K562 (cell line): ENCODE measurements around the gene MYO10. TPM values are rescaled to one million over a fixed set of nuclear protein-coding genes. Genes with fewer than 3 reads are reported as not detected.

Source experiments
- ATAC-seq: fragments of 200-7000 bp; cut with Tn5 transposase; 3 replicates; pipeline ENCODE4 v1.9.1; 2020; ENCODE audit warnings: moderate library complexity
- BruUV-seq: library from RNA; stranded (reverse); fragments of 400-500 nt; replicated peaks from 2 replicates; lab custom pipeline; 2021; lab: Mats Ljungman, UMichigan
- CTCF ChIA-PET: fragments of 300-600 bp; formaldehyde crosslinking; extraction: SDS; loops from one replicate; lab custom pipeline; 2021; ENCODE audit warnings: low intra/inter-chr PET ratio; lab: Yijun Ruan, JAX
- POLR2A ChIA-PET: fragments of 300-600, 350-650 bp; sonication (Branson Sonifier 250); formaldehyde crosslinking; extraction: SDS; loops from one replicate; lab custom pipeline; 2021; ENCODE audit warnings: antibody characterized with exemption, inconsistent platforms; lab: Yijun Ruan, JAX
- DNase-seq, 4 experiments: peaks; one replicate each; pipeline versions ENCODE4 v3.0.0 to v3.0.0-alpha.2; 2011 to 2018; ENCODE audit warnings: low spot score in 3 of 4, mixed read lengths in 3 of 4; ENCODE audit errors: extremely low read depth in 1 of 4
- FAIRE-seq: peaks from 2 replicates; lab custom pipeline; 2011; peaks lifted over from hg19 to GRCh38; lab: Jason Lieb, UNC
- H2AFZ ChIP-seq: 2 replicates; pipeline ENCODE4 v1.6.0; 2011; ENCODE audit warnings: low read depth, low read length, control low read depth, inconsistent platforms
- H3K27ac ChIP-seq: fragments of 200-600 bp; 3 replicates; pipeline ENCODE4 v1.8.0; 2011; ENCODE audit warnings: low read depth, mild to moderate bottlenecking, control low read depth, inconsistent platforms, low read length, moderate library complexity, mixed read lengths; ENCODE audit errors: extremely low read depth
- H3K27me3 ChIP-seq, 2 experiments: fragments of 300-600 bp in 1 of 2; 2 replicates in 1 of 2; 3 replicates in 1 of 2; pipeline versions ENCODE4 v1.6.0 to v1.8.0; 2011; ENCODE audit warnings: inconsistent platforms in 2 of 2, low read length in 2 of 2, mild to moderate bottlenecking in 1 of 2, mixed read lengths in 1 of 2, moderate library complexity in 1 of 2; ENCODE audit not compliant: control insufficient read depth in 2 of 2, insufficient read depth in 2 of 2
- H3K36me3 ChIP-seq: fragments of 300-600 bp; 3 replicates; pipeline ENCODE4 v1.8.0; 2011; ENCODE audit warnings: mild to moderate bottlenecking, low read length, inconsistent platforms; ENCODE audit not compliant: control insufficient read depth, insufficient read depth
- H3K4me1 ChIP-seq, 2 experiments: fragments of 200-600 bp in 1 of 2; replicated peaks in 1 of 2; 2 replicates in 1 of 2; 3 replicates in 1 of 2; pipeline versions ENCODE4 v1.5.1 to v1.8.0; 2011; ENCODE audit warnings: inconsistent platforms in 2 of 2, low read length in 2 of 2, mild to moderate bottlenecking in 1 of 2, mixed read lengths in 1 of 2, moderate library complexity in 1 of 2; ENCODE audit not compliant: control insufficient read depth in 2 of 2, insufficient read depth in 2 of 2
- H3K4me2 ChIP-seq: 2 replicates; pipeline ENCODE4 v1.6.1; 2011; ENCODE audit warnings: low read length, control low read depth, inconsistent platforms, mixed read lengths; ENCODE audit not compliant: insufficient read depth
- H3K4me3 ChIP-seq: fragments of 200-600 bp; sonication (generic), shearing (Covaris generic); 2 replicates; pipeline ENCODE4 v1.5.1; 2016; ENCODE audit warnings: control low read depth, inconsistent platforms
- H3K79me2 ChIP-seq: fragments of 200-600 bp; 3 replicates; pipeline ENCODE4 v1.8.0; 2011; ENCODE audit warnings: low read length, inconsistent platforms; ENCODE audit not compliant: control insufficient read depth, insufficient read depth
- H3K9ac ChIP-seq, 2 experiments: 2 replicates each; pipeline versions ENCODE4 v1.6.0 to v1.6.1; 2011; ENCODE audit warnings: low read depth in 2 of 2, low read length in 2 of 2, control low read depth in 1 of 2, inconsistent platforms in 1 of 2, mild to moderate bottlenecking in 1 of 2, mixed read lengths in 1 of 2; ENCODE audit not compliant: insufficient read depth in 1 of 2
- H3K9me1 ChIP-seq: one replicate; pipeline ENCODE4 v1.6.0; 2011; ENCODE audit warnings: inconsistent platforms, mild to moderate bottlenecking, low read length, moderate library complexity; ENCODE audit not compliant: control insufficient read depth, insufficient read depth
- H3K9me3 ChIP-seq: replicated peaks from 2 replicates; pipeline ENCODE4 v1.5.1; 2011; ENCODE audit warnings: low read depth, low read length, inconsistent platforms; ENCODE audit not compliant: control insufficient read depth, insufficient read depth
- H4K20me1 ChIP-seq: replicated peaks from 2 replicates; pipeline ENCODE4 v1.6.1; 2011; ENCODE audit warnings: low read length, inconsistent platforms, mixed read lengths; ENCODE audit not compliant: control insufficient read depth, insufficient read depth
- E2F4 ChIP-seq: sonication (generic); formaldehyde crosslinking; IDR thresholded peaks from 2 replicates; pipeline ENCODE4 v1.8.0; 2022; ENCODE audit warnings: mild to moderate bottlenecking, low read depth, missing genetic modification reagents
- GTF2F1 ChIP-seq: IDR thresholded peaks from 2 replicates; pipeline ENCODE4 v1.6.1; 2011; ENCODE audit warnings: low read depth, low read length, improper control_type of control experiment
- HBP1 ChIP-seq: fragments of 450-650 bp; formaldehyde crosslinking; IDR thresholded peaks from 2 replicates; pipeline ENCODE4 v1.4.0; 2022; ENCODE audit warnings: missing genetic modification characterization
- HMBOX1 ChIP-seq: sonication (generic); IDR thresholded peaks from 2 replicates; pipeline ENCODE4 v1.6.1; 2016
- MYBL2 ChIP-seq, 2 experiments: fragments of 450-650 bp in 1 of 2; sonication (generic) in 1 of 2; formaldehyde crosslinking in 1 of 2; IDR thresholded peaks; 2 replicates each; pipeline versions ENCODE4 v1.6.1 to v1.8.1; 2017 to 2022; ENCODE audit warnings: borderline replicate concordance in 1 of 2, inconsistent platforms in 1 of 2, low read depth in 1 of 2, mild to moderate bottlenecking in 1 of 2, missing genetic modification reagents in 1 of 2, moderate library complexity in 1 of 2
- SP2 ChIP-seq: IDR thresholded peaks from 2 replicates; pipeline ENCODE4 v1.6.1; 2011; ENCODE audit warnings: mild to moderate bottlenecking, low read depth, low read length, moderate library complexity; ENCODE audit not compliant: poor library complexity, severe bottlenecking; ENCODE audit errors: extremely low read depth
- TFE3 ChIP-seq: fragments of 450-650 bp; formaldehyde crosslinking; IDR thresholded peaks from 2 replicates; pipeline ENCODE4 v1.4.0; 2020; ENCODE audit warnings: mild to moderate bottlenecking, mixed read lengths
- TGIF2 ChIP-seq: sonication (generic); formaldehyde crosslinking; IDR thresholded peaks from 2 replicates; pipeline ENCODE4 v1.8.1; 2022; ENCODE audit warnings: mild to moderate bottlenecking, missing genetic modification reagents, moderate library complexity
- YBX1 ChIP-seq: fragments of 450-650 bp; IDR thresholded peaks from 2 replicates; pipeline ENCODE4 v1.7.1; 2016; ENCODE audit warnings: mild to moderate bottlenecking
- WGBS: fragments of 100-300 bp; shearing (Covaris generic); methylation state at CpG from one replicate; pipeline ENCODE4 v1.1.6; 2016; ENCODE audit warnings: low coverage, mixed read lengths; ENCODE audit not compliant: insufficient coverage; ENCODE audit errors: missing lambda C conversion rate; 5-methylcytosine and 5-hydroxymethylcytosine counted together
- in situ Hi-C: fragments of 300-500 bp; cut with MboI; formaldehyde crosslinking; loops from 4 replicates; pipeline ENCODE4 v1.15.0; 2018; ENCODE audit warnings: inconsistent platforms, mixed read lengths
- intact Hi-C: fragments of 100-400 bp; cut with micrococcal nuclease; formaldehyde crosslinking; loops from 2 replicates; pipeline ENCODE4 v1.14.2; 2022
- polyA plus RNA-seq, 8 experiments: library from polyadenylated mRNA; depleted of rRNA in 4 of 8; stranded (reverse) in 5 of 8; unstranded in 3 of 8; fragments of >200 nt; fragmentation: Nextera tagmentation in 2 of 8; fragmentation: Illumina TruSeq in 1 of 8; extraction: Ambion mirVana in 2 of 8; extraction: Trizol in 1 of 8; gene quantifications; 2 replicates each; pipeline versions ENCODE4 v1.2.1 to v1.2.3, GENCODE V29; 2011 to 2014; ENCODE audit warnings: inconsistent platforms in 1 of 8, missing spikeins in 1 of 8
- total RNA-seq, 7 experiments: library from RNA; depleted of rRNA in 6 of 7; stranded (reverse); fragments of >200 nt in 6 of 7; fragmentation: Illumina TruSeq in 2 of 7; extraction: Trizol in 2 of 7; gene quantifications; 2 replicates each; pipeline versions ENCODE4 v1.2.1 to v1.2.3, GENCODE V29; 2011 to 2021; ENCODE audit warnings: low replicate concordance in 1 of 7

Gene MYO10
- total and polyA plus RNA-seq, 9 of the 15 experiments (the other 6 are each of a cell fraction or from before 2014, with no cell fraction given), result 0.04 to 0.24 TPM; not detected in 7

- DNase-seq (no peak), ATAC-seq (no peak), FAIRE-seq (no peak)
- H3K9ac ChIP-seq, result no peak overlapping the region
- no peaks in the 10 kb centered on the region for H3K79me2 ChIP-seq
- no peak overlapping the region for H2AFZ ChIP-seq
- no peaks in the 10 kb centered on the region for H3K4me1 ChIP-seq
- in situ Hi-C loops (no loop called here), intact Hi-C loops (no loop called here)
- no TSS peak for BruUV-seq
- ChIA-PET POLR2A (no interaction called here), CTCF (no interaction called here)
- H3K4me3 ChIP-seq, result no peak overlapping the region
- H3K27ac ChIP-seq, result no peak overlapping the region
- H3K9me1 ChIP-seq, result no peaks in the 10 kb centered on the region
- H4K20me1 ChIP-seq, result no peaks in the 10 kb centered on the region
- H3K27me3 ChIP-seq, result peaks cover 6% of the 10 kb centered on the region in 2 experiments; a peak in 3 of 5 replicates
- H3K36me3 ChIP-seq, result no peaks in the 10 kb centered on the region
- no peak for TF ChIP-seq GTF2F1
- TF ChIP-seq TFE3 (CRISPR knock-in tag), result peak; percentile 85
- no peaks in the 10 kb centered on the region for H3K9me3 ChIP-seq
- under 1% methylated on average over 8 of the region's 8 CpGs for WGBS
- H3K4me2 ChIP-seq, result no peak overlapping the region
These were observed 8.5 kb downstream of the MYO10 start for GRCh38 chr5:16927613-16928012.

- no peaks in the 10 kb centered on the region for H4K20me1 ChIP-seq
- no peaks in the 10 kb centered on the region for H3K9me1 ChIP-seq
- no TSS peak for BruUV-seq
- H3K4me3 ChIP-seq, result no peak overlapping the region
- in situ Hi-C loops, result no loop called here
- CTCF ChIA-PET, result no interaction called here
- no peaks in the 10 kb centered on the region for H3K4me1 ChIP-seq
- WGBS, result under 1% methylated on average over 8 of the region's 8 CpGs
- no peak for TF ChIP-seq MYBL2 (IDR thresholded peaks at IDR 0.05; ENCODE audit: low read depth)
- TF ChIP-seq MYBL2 (CRISPR knock-in tag; IDR thresholded peaks at IDR 0.05; ENCODE audit: borderline replicate concordance), result no peak
- TF ChIP-seq SP2, result no peak
- no peak for TF ChIP-seq TGIF2 (CRISPR knock-in tag)
- no peak for TF ChIP-seq E2F4
- no peak for TF ChIP-seq YBX1
- no peak for TF ChIP-seq HBP1 (CRISPR knock-in tag)
- TF ChIP-seq HMBOX1, result no peak
- TF ChIP-seq, all 486 proteins: peak for 0
- Histone ChIP-seq H3K79me2 (no peaks in the 10 kb centered on the region), H3K36me3 (no peaks in the 10 kb centered on the region), H3K4me2 (no peak overlapping the region), H3K27me3 (peaks cover 6 to 9% of the 10 kb centered on the region in 2 experiments; a peak in 3 of 5 replicates), H3K27ac (no peak overlapping the region), H3K9ac (no peak overlapping the region), H2AFZ (no peak overlapping the region), H3K9me3 (no peaks in the 10 kb centered on the region)
- ATAC-seq (no peak), FAIRE-seq (no peak), DNase-seq (no peak)
- POLR2A ChIA-PET, result no interaction called here
- intact Hi-C loops, result no loop called here
These were observed 9.7 kb downstream of the MYO10 start for GRCh38 chr5:16926417-16926816.
